GM20000 (cell line): Measurements from ENCODE around the gene KAZN.

Experiments used
- DNase-seq: peaks from one replicate; pipeline ENCODE4 v3.0.0; 2012; ENCODE audit warnings: low spot score
- CTCF ChIP-seq: IDR thresholded peaks from 2 replicates; pipeline ENCODE4 v1.5.1; 2012; ENCODE audit warnings: mild to moderate bottlenecking, control low read depth; ENCODE audit errors: extremely low read depth, missing control alignments

The KAZN gene

GRCh38 chr1:15012822-15013221 lies 414.3 kb downstream of the KAZN start:
- DNase-seq: no peak
- no peak for TF ChIP-seq CTCF

GRCh38 chr1:15013767-15014166 lies 415.3 kb downstream of the KAZN start:
- TF ChIP-seq CTCF: no peak
- no peak for DNase-seq

GRCh38 chr1:15014516-15014915 lies 416.0 kb downstream of the KAZN start:
- no peak for TF ChIP-seq CTCF
- DNase-seq: no peak

GRCh38 chr1:15016001-15016400 lies 417.5 kb downstream of the KAZN start:
- TF ChIP-seq CTCF: no peak
- no peak for DNase-seq

GRCh38 chr1:15016526-15016925 lies 418.0 kb downstream of the KAZN start:
- DNase-seq: no peak
- TF ChIP-seq CTCF: no peak

GRCh38 chr1:15017120-15017519 lies 418.6 kb downstream of the KAZN start:
- no peak for TF ChIP-seq CTCF
- no peak for DNase-seq

GRCh38 chr1:15018767-15019166 lies 420.3 kb downstream of the KAZN start:
- TF ChIP-seq CTCF: no peak
- no peak for DNase-seq
